HG03442 (cell line): ENCODE data around the gene ANO2.

ENCODE experiments used
- ATAC-seq: cut with Tn5 transposase; IDR thresholded peaks from one replicate; pipeline ENCODE4 v1.9.1; 2021; ENCODE audit warnings: mild to moderate bottlenecking, moderate library complexity; ENCODE audit not compliant: unreplicated experiment

Gene ANO2

DNA sequence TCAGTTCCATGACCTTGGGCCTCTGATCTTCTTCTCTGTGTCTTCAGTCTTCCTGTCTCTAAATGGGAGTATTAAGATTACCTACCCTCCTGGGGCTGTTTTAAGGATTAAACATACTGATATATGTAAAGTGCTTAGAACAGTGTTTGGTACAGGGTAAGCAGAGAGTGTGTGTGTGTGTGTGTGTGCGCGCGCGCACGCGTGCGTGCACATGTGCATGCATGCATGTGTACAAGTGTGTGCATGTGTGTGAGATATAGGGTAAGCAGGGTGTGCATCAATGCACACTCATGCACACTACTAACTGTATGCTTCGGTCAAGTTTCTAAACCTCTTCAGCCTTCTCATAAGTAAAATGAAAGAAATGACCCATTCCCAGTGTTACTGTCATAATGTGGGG lies 316.6 kb downstream of the ANO2 start:
- ATAC-seq: no peak

DNA sequence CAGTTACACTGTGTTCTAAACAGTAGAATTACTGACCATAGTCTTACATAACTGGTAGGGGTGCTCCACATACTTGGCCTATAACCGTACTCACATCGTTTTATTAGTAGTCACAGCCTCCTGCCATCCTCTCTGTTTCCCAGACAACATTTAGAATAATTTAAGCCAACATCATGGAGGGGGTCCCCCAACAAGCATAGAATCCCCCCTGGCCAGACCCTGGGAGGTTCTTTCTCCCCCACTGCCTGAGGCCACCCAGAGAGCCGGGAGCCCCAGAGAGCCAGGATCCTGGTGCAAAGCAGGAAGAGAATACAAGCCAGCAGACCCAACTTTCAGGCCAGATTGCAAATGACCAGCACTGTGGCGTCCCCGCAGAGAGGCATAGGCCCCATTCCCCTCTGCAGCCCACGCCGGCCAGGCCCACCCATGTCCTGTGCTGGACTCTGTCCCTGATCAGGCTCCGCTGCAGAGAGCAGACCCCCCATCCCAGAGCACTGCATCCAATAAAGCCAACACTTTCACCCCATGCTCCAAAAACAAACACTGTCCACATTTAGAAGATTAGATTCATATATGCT lies 317.9 kb downstream of the ANO2 start:
- no peak for ATAC-seq

GRCh38 chr12:5626151-5626550 lies 318.9 kb downstream of the ANO2 start:
- ATAC-seq: no peak

GRCh38 chr12:5624486-5625272 lies 320.4 kb downstream of the ANO2 start:
- ATAC-seq: no peak

- ATAC-seq: no peak
Measured at GRCh38 chr12:5623411-5623810, 321.6 kb downstream of the ANO2 start.

DNA sequence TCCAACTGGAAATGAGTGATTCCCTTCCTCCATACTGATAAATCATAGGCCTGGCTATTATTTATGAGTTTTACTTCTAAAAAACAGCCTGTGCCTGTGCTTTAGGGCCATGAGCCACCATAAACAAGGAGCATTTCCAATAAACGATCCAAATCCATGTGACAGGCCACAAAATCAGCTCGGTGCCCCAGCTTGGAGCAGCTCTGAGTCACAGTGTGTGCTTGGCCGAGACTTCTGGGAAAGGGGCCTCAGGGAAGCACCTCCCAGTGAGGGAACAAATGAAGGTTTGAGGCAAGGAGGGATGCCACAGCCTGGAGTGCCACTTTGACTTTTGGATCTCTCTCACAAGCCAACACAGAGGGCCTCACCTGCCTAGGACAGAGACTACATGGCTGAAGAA lies 322.8 kb downstream of the ANO2 start:
- no peak for ATAC-seq

DNA sequence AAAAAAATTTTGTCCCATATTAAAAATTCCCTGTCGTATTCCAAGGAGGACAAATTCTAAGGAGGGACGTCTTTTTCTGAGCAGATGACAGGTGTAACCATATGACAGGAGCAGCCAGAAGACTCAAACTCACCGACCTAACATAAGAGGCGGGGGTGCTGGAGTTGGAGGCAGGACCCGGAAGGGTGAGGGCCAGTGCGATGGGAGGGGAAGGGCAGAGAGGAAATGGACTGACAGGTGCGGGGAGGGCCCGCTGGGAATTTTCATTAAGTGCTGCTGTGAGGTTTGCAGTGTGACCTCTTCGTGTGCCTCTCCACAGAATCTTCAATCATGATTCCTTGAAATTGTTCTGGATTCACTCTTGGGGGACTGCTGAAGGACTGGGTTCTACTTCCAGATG lies 323.7 kb downstream of the ANO2 start:
- no peak for ATAC-seq

GRCh38 chr12:5620896-5621295 lies 324.2 kb downstream of the ANO2 start:
- ATAC-seq: no peak

DNA sequence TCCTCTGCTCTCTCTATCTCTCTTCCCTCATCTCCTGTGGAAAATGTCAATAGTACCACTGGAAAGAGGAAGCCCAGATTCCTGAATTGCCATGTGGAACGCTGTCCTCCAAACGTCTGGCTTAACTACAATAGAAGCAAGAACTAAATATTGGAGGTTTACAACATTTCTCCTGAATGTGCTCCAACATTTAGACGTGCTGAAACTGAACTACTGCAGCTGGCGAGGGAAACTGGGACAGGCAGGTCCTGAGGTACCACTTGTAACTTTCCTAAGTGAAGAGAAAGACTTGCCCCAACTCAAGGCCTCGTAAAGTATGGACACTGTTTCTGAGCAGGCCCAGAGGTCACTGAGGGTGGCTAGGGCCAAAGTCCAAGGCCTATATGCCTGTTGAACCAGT lies 325.4 kb downstream of the ANO2 start:
- ATAC-seq: no peak

GRCh38 chr12:5616854-5617253 lies 328.2 kb downstream of the ANO2 start:
- ATAC-seq: no peak

GRCh38 chr12:5615760-5616159 lies 329.3 kb downstream of the ANO2 start:
- no peak for ATAC-seq

DNA sequence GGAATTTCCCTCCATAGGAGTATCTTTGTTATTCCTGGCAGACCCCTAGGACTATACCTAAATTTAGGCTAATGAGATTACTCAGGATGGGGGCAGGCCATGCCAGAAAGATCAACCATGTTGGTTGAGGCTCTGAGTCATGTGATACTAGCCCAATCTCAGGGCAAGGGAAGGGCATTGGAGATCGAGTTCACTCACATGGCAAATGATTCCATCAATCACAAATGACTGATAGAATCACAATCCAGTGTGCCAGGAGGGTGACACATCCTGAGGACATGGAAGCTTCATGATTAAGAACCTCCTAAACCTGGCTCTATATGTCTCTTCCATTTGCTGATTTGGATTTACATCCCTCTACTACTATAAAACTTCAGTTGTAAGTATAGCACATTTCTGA lies 330.8 kb downstream of the ANO2 start:
- ATAC-seq: no peak

- no peak for ATAC-seq
Measured at GRCh38 chr12:5612556-5613410, 332.3 kb downstream of the ANO2 start.

GRCh38 chr12:5611162-5611561 lies 333.9 kb downstream of the ANO2 start:
- no peak for ATAC-seq

- ATAC-seq: no peak
Measured at GRCh38 chr12:5599378-5599777, 345.7 kb downstream of the ANO2 start.

- ATAC-seq: no peak
Measured at GRCh38 chr12:5593998-5594397, 351.1 kb downstream of the ANO2 start.

DNA sequence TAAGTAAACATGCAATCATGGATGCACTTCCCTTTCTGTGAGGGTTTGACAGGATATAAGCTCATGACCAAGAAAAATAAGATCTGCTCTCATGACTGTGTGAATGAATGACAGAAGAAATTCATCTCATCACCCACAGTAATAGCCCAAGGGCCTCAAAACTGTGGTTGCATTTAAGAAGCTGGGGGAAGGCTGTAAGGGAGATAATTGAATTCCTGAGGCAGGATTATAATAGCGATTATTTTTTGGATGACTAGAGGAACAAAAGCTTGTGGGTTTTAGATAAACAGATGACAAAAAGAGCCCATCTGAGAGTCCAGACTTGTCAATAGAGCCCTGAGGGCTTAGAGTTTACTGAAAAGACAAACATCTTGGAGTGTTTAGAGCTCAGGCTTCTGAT lies 352.0 kb downstream of the ANO2 start:
- ATAC-seq: no peak

GRCh38 chr12:5592310-5592709 lies 352.7 kb downstream of the ANO2 start:
- ATAC-seq: no peak

DNA sequence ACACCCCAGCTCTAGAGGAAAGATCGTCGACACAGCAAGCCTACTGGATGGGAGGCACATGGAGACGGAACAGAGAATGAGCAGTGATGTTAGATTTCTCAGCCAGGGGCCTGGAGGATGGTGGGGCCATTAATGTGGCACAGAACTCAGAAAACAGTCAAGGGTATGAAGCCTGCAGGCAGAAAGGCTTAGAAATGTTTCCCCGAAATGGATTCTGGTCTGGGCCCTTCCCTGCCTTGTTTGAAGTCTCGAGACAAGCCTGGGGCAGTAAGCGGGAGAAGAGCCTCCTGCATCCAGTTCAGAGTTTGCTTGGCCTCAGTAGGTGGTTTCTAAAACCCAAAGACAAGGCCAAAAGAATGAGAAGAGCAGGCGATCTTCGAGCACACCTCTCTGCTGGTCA lies 354.7 kb downstream of the ANO2 start:
- no peak for ATAC-seq

GRCh38 chr12:5589054-5589453 lies 356.0 kb downstream of the ANO2 start:
- ATAC-seq: no peak

DNA sequence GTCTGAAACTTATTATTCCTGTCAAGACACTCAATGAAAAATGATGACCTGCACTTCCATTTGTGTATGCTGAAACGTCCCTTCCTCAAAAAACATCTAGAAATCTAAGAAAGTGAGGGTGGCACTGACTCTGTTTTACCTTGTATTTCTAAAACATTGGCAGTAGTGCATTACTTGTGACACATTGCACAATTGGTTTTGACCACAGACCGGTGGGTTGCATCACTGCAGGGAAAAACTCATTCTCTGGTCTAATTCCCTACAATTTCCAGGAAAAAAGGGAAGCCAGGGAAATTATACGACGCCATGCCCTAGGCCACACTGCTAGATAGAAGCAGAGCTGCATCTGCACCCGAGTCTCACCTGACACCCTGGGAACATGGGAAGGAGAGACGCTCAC lies 356.5 kb downstream of the ANO2 start:
- no peak for ATAC-seq

- ATAC-seq: no peak
Measured at GRCh38 chr12:5588176-5588575, 356.9 kb downstream of the ANO2 start.
